GM12801 (cell line): ENCODE data around the gene GMPR.

ENCODE experiments used
- CTCF ChIP-seq: IDR thresholded peaks from one replicate; pipeline ENCODE4 v1.5.1; 2011; ENCODE audit warnings: control low read depth; ENCODE audit not compliant: insufficient read length; ENCODE audit errors: extremely low read depth

The GMPR gene

GRCh38 chr6:16277101-16277981 is 39.0 kb downstream of the GMPR start:
- no peak for TF ChIP-seq CTCF

- TF ChIP-seq CTCF = no peak
Observed at GRCh38 chr6:16278048-16278724, 39.8 kb downstream of the GMPR start.

DNA sequence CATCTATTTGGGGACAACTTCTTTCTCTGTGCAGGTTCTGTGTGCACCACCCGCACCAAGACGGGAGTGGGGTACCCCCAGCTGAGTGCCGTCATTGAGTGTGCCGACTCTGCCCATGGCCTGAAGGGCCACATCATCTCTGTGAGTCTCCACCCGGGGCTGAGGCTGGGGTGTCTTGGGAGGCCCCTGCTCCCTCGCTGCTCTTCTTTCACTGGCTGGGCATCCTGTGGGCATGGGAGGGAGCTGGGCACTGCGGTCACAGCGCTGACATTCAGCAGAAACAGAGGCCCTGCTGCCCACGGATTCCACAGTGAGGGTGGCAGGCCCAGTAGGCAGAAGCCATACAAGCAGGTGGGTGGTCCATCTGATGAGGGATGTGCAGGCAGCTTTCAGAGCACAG is 40.4 kb downstream of the GMPR start:
- TF ChIP-seq CTCF = no peak

GRCh38 chr6:16279243-16279642 is 40.9 kb downstream of the GMPR start:
- TF ChIP-seq CTCF = no peak

- no peak for TF ChIP-seq CTCF
Observed at GRCh38 chr6:16282370-16282769, 44.0 kb downstream of the GMPR start.

- no peak for TF ChIP-seq CTCF
Observed at GRCh38 chr6:16284472-16284871, 46.1 kb downstream of the GMPR start.

DNA sequence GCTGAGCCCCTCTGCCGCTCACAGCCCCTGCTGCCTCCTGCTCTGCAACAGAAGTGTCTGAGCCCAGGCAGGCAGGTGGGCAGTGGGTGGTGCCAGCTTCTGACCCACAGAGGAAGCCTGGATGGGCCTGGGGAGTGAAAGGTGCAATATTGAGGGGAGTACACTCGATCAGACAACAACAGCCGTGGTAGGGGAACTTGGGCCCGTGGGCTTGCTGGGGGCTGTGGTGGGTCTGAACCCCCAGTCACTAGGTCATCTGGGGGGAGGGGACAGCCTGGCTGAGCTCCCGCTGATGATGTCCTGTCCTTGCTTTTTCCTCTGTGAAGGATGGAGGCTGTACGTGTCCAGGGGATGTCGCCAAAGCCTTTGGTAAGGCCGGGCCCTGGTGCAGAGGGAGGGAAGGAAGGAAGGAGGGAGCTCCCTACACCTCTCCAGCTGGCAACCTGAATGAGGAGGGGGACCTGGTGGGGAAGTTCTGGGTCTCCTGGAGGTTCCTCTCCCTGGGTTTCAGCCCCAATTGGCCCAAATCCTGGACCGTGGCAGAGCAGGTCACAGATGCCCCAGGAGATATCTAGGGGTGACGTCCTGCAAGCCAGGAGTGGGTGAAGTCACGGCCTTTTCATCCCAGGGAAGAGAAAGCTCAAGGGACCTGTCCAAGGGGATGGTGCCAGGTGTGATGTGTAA is 47.2 kb downstream of the GMPR start:
- TF ChIP-seq CTCF = no peak
